Measurements from ENCODE around the gene PREX1.

DNA sequence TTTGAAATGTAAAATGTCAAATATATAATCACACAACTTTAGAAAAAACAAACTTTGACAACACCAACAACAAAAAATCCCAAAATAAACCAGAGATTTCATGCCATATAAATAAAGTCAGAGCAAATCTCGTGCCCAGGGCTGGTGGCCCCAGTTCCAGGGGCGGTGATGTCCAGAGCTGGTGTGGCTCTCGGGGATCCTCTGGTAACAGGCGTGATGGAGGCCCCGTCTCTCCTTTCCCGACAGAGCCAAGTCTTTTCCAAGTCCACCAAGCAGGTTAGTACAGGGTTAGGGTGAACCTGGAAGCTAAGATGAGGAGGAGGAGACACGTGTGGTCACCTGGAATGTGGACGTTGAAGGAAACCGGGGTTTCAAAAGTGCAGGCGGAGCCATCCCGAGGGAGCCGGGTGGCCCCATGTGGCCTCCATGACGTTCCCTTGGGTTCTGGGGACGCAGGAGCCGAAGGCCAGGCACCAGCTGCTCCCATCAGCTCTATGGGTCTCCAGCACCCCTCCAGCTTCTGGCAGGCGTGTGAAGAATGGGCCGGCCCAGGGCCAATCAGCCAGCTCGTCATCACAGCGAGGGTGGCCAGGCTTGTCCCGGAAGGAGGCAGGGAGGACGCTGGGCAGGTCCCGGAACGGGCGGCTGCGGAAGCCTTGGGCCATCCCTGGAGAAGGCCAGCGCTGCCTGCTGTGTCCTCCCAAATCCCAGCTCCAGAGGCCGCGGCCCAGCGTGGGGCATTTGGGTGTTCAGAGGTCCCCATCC, 202.5 kb downstream of the PREX1 start:
- TF ChIP-seq, protein P1, sequence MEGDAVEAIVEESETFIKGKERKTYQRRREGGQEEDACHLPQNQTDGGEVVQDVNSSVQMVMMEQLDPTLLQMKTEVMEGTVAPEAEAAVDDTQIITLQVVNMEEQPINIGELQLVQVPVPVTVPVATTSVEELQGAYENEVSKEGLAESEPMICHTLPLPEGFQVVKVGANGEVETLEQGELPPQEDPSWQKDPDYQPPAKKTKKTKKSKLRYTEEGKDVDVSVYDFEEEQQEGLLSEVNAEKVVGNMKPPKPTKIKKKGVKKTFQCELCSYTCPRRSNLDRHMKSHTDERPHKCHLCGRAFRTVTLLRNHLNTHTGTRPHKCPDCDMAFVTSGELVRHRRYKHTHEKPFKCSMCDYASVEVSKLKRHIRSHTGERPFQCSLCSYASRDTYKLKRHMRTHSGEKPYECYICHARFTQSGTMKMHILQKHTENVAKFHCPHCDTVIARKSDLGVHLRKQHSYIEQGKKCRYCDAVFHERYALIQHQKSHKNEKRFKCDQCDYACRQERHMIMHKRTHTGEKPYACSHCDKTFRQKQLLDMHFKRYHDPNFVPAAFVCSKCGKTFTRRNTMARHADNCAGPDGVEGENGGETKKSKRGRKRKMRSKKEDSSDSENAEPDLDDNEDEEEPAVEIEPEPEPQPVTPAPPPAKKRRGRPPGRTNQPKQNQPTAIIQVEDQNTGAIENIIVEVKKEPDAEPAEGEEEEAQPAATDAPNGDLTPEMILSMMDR (IDR thresholded peaks at IDR 0.05): no peak
- TF ChIP-seq POLR2AphosphoS5 (IDR thresholded peaks at IDR 0.05): no peak
- TF ChIP-seq POLR2A (IDR thresholded peaks at IDR 0.05): no peak
